GM18502 (cell line): ENCODE data around the gene DVL1.
"Not testable (repeated sequence)": the region's sequence is repeated elsewhere in the genome, so short reads cannot be mapped to it uniquely, and the experiment has no call there.

ENCODE experiments used
- ATAC-seq: cut with Tn5 transposase; IDR thresholded peaks from one replicate; pipeline ENCODE4 v1.9.1; 2021; ENCODE audit warnings: mild to moderate bottlenecking; ENCODE audit not compliant: unreplicated experiment, poor library complexity

DVL1 gene

GRCh38 chr1:1373815-1374588 is 24.8 kb upstream of the DVL1 start:
- ATAC-seq, result no peak

- no peak for ATAC-seq
These were observed 24.0 kb upstream of the DVL1 start for GRCh38 chr1:1373051-1373814.

GRCh38 chr1:1371746-1372711 is 22.8 kb upstream of the DVL1 start:
- ATAC-seq, result no peak

- ATAC-seq, result no peak
These were observed 22.1 kb upstream of the DVL1 start for GRCh38 chr1:1371364-1371745.

GRCh38 chr1:1370771-1371300 is 21.6 kb upstream of the DVL1 start:
- no peak for ATAC-seq

- not testable (repeated sequence) for ATAC-seq
These were observed 20.9 kb upstream of the DVL1 start for GRCh38 chr1:1370094-1370493.

GRCh38 chr1:1367315-1367714 is 18.1 kb upstream of the DVL1 start:
- no peak for ATAC-seq

- no peak for ATAC-seq
These were observed 17.5 kb upstream of the DVL1 start for GRCh38 chr1:1366699-1367066.

GRCh38 chr1:1365875-1366698 is 16.9 kb upstream of the DVL1 start:
- ATAC-seq, result no peak

- no peak for ATAC-seq
These were observed 15.0 kb upstream of the DVL1 start for GRCh38 chr1:1364266-1364665.

GRCh38 chr1:1361982-1362423 is 12.8 kb upstream of the DVL1 start:
- ATAC-seq, result no peak

GRCh38 chr1:1361233-1361981 is 12.2 kb upstream of the DVL1 start:
- ATAC-seq, result no peak

- no peak for ATAC-seq
These were observed 11.4 kb upstream of the DVL1 start for GRCh38 chr1:1360506-1361169.

- no peak for ATAC-seq
These were observed 10.6 kb upstream of the DVL1 start for GRCh38 chr1:1359664-1360468.

- ATAC-seq, result no peak
These were observed 10.1 kb upstream of the DVL1 start for GRCh38 chr1:1359308-1359663.

GRCh38 chr1:1358433-1359271 is 9.4 kb upstream of the DVL1 start, which contains the start of gene MXRA8:
TSS of gene MXRA8 (minus strand) at chr1:1358555. CDS start at chr1:1358504, 51 bp downstream.
- no peak for ATAC-seq
